Activated CD8-positive, alpha-beta memory T cell treated with anti-CD3 and anti-CD28 coated beads for 4 hours (primary cell): Measurements from ENCODE around the gene CRAMP1.
"Not testable (repeated sequence)": the region's sequence is repeated elsewhere in the genome, so short reads cannot be mapped to it uniquely, and the experiment has no call there.

Source experiments
- DNase-seq, 2 donors: peaks; one replicate each; pipeline ENCODE4 v3.0.0-alpha.2; 2020; ENCODE audit warnings: low read depth in 2 of 2

CRAMP1 gene

GRCh38 chr16:1678500-1679098 lies 66.4 kb downstream of the CRAMP1 start:
- peak in 1 of 2 donors; percentile 12 for DNase-seq

GRCh38 chr16:1680361-1680760 lies 68.2 kb downstream of the CRAMP1 start:
- DNase-seq: no peak

- no peak for DNase-seq
Observed at GRCh38 chr16:1681032-1681431, 68.9 kb downstream of the CRAMP1 start.

- DNase-seq: no peak
Observed at GRCh38 chr16:1687427-1688316, 75.5 kb downstream of the CRAMP1 start.

- no peak for DNase-seq
Observed at GRCh38 chr16:1688807-1689560, 76.8 kb downstream of the CRAMP1 start.

GRCh38 chr16:1689853-1690252 lies 77.7 kb downstream of the CRAMP1 start:
- DNase-seq: no peak

- no peak for DNase-seq
Observed at GRCh38 chr16:1690810-1691209, 78.7 kb downstream of the CRAMP1 start.

- DNase-seq: no peak
Observed at GRCh38 chr16:1691276-1691675, 79.1 kb downstream of the CRAMP1 start.

- no peak for DNase-seq
Observed at GRCh38 chr16:1691956-1692355, 79.8 kb downstream of the CRAMP1 start.

GRCh38 chr16:1696863-1697262 lies 84.7 kb downstream of the CRAMP1 start:
- DNase-seq: no peak

GRCh38 chr16:1698680-1699079 lies 86.5 kb downstream of the CRAMP1 start:
- no peak for DNase-seq

GRCh38 chr16:1700246-1700645 lies 88.1 kb downstream of the CRAMP1 start:
- DNase-seq: no peak

GRCh38 chr16:1701216-1701878 lies 89.2 kb downstream of the CRAMP1 start:
- DNase-seq: no peak

- DNase-seq: not testable (repeated sequence)
Observed at GRCh38 chr16:1705324-1705687, 93.1 kb downstream of the CRAMP1 start.

- DNase-seq: peak; percentile 81 to 83
Observed at GRCh38 chr16:1705688-1706385, 93.7 kb downstream of the CRAMP1 start, which contains the start of gene MAPK8IP3. TSS of gene MAPK8IP3 (plus strand) at chr16:1706195. CDS start at chr16:1706340, 145 bp downstream.

GRCh38 chr16:1706386-1707192 lies 94.4 kb downstream of the CRAMP1 start:
- peak in 1 of 2 donors; percentile 17 for DNase-seq

GRCh38 chr16:1707193-1707790 lies 95.1 kb downstream of the CRAMP1 start:
- DNase-seq: no peak

- no peak for DNase-seq
Observed at GRCh38 chr16:1708083-1708767, 96.1 kb downstream of the CRAMP1 start.

- DNase-seq: no peak
Observed at GRCh38 chr16:1708768-1709180, 96.6 kb downstream of the CRAMP1 start.
